HG02588 (cell line): ENCODE data around the gene ESR1.
A peak's percentile ranks its signal among the peaks of the same experiment; 100 is the strongest.

Experiments used
- ATAC-seq: cut with Tn5 transposase; IDR thresholded peaks from one replicate; pipeline ENCODE4 v1.9.1; 2021; ENCODE audit warnings: mild to moderate bottlenecking, moderate library complexity; ENCODE audit not compliant: unreplicated experiment

Gene ESR1

DNA sequence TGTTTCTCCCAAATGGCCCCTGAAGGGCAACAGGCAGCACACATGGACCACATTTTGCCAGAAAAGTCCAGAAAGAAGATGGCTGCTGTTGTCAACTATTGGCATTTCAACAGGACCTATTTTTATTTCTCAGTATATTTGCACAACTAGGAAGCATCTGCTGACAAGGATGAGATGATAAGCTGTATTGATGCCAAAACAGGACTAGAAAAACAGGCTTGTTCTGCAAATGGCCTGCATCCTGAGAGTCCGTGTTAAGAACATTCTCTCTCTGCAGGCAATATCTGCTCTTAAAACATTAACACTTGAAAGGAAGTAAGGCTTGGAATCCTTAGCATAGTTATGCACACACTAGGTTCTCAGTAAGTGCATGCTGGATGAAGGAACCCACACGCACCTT is 283.7 kb downstream of the ESR1 start:
- no peak for ATAC-seq

GRCh38 chr6:152091851-152092341 is 284.4 kb downstream of the ESR1 start:
- no peak for ATAC-seq

DNA sequence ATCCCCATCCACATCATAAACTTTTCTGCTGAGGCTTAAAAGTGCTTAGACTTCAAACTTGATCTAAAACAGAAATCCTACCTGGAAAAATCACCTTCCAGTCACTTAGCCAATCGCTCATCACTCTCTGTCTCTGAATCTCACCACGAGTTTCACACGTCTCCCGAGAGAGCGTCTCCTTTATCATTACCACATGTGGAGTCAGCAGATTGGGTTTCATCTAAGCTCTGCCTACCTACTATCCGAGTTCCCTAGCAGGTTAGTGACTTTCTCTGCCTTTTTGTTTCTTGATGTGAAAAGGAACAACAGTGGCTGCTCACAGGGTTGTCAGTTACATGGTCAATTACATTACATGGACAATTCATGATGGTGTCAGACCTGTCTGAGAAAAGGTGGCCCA is 286.2 kb downstream of the ESR1 start:
- ATAC-seq = no peak

GRCh38 chr6:152094276-152094675 is 286.8 kb downstream of the ESR1 start:
- ATAC-seq = no peak

- no peak for ATAC-seq
Observed at GRCh38 chr6:152094992-152095592, 287.6 kb downstream of the ESR1 start.

DNA sequence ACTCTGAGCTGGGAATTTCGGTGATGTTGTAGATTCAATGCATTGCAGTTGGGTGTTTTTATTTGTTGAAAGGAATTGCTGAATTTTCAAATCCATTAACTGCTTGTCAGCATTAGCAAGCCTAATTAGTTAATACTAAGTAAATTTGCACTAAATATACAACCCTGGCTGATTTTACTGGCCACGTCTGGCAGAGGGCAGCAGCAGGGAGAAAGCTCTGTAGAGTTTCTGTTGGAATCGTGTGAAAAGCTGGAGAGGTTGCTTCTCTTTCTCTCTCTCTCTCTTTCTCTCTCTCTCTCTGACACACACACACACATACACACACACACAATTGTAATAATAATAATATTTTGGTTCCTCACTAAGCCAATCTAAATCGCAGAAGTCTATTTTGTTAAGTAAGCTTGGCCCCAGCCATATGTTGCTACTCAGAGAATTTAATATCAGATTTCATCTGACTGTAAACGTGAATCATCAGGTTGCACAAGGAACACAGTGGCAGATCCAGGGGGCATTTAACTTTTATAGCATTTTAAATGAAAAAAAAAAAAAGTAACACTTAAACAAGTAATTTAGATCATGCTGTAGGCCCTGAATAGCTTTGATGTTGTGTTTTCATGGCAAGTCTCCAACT is 289.5 kb downstream of the ESR1 start:
- no peak for ATAC-seq

DNA sequence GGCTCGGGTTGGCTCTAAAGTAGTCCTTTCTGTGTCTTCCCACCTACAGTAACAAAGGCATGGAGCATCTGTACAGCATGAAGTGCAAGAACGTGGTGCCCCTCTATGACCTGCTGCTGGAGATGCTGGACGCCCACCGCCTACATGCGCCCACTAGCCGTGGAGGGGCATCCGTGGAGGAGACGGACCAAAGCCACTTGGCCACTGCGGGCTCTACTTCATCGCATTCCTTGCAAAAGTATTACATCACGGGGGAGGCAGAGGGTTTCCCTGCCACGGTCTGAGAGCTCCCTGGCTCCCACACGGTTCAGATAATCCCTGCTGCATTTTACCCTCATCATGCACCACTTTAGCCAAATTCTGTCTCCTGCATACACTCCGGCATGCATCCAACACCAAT is 291.2 kb downstream of the ESR1 start:
- ATAC-seq = no peak

DNA sequence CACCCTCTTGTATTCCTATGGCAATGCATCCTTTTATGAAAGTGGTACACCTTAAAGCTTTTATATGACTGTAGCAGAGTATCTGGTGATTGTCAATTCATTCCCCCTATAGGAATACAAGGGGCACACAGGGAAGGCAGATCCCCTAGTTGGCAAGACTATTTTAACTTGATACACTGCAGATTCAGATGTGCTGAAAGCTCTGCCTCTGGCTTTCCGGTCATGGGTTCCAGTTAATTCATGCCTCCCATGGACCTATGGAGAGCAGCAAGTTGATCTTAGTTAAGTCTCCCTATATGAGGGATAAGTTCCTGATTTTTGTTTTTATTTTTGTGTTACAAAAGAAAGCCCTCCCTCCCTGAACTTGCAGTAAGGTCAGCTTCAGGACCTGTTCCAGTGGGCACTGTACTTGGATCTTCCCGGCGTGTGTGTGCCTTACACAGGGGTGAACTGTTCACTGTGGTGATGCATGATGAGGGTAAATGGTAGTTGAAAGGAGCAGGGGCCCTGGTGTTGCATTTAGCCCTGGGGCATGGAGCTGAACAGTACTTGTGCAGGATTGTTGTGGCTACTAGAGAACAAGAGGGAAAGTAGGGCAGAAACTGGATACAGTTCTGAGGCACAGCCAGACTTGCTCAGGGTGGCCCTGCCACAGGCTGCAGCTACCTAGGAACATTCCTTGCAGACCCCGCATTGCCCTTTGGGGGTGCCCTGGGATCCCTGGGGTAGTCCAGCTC is 292.1 kb downstream of the ESR1 start:
- no peak for ATAC-seq

GRCh38 chr6:152100183-152100618 is 292.7 kb downstream of the ESR1 start:
- ATAC-seq = no peak

GRCh38 chr6:152107973-152108372 is 300.5 kb downstream of the ESR1 start:
- no peak for ATAC-seq

DNA sequence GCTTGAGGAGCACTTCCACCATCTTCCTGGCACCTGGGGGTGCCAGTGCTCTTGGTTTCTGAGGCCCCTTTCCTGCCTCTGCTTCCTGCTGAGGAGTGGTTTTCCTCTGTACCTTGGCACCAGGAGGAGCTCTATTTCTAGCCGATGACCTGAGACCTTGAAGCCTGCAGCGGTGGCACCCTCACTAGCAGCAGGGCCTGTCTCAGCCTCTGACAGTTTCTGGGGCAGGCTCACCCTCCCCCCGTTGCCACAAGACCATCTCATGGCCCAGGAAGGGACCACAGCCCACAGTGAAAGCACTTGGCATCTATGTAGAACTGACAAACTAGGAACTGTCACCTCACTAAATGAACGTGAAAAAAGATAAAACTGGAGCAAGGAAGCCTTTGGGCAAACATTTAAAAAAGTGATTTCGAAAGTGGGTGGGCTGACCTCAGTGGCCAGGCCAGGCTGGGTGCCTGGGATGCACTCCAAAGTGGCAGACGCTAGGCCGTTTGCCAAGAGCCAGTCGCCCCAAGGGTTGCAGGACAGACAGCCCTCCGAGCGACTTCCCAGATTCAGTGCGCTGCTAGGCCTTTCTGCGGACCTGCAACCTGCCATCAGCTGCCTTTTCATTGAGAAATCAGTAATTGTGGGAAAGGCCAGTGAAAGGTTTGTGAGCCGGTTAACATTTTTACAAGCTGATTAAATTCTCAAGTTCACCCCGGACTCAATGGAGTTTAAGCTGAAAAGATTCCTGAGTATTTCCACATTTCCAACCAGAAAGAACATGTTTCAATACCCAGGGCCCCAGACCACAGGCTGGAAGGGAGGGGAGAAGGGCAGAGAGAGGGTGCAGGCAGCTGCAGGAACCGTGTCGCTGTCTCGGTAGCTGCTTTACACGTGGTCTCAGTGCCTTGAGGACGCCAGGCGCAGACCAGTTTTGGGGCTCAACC is 303.7 kb downstream of the ESR1 start:
- ATAC-seq = no peak

DNA sequence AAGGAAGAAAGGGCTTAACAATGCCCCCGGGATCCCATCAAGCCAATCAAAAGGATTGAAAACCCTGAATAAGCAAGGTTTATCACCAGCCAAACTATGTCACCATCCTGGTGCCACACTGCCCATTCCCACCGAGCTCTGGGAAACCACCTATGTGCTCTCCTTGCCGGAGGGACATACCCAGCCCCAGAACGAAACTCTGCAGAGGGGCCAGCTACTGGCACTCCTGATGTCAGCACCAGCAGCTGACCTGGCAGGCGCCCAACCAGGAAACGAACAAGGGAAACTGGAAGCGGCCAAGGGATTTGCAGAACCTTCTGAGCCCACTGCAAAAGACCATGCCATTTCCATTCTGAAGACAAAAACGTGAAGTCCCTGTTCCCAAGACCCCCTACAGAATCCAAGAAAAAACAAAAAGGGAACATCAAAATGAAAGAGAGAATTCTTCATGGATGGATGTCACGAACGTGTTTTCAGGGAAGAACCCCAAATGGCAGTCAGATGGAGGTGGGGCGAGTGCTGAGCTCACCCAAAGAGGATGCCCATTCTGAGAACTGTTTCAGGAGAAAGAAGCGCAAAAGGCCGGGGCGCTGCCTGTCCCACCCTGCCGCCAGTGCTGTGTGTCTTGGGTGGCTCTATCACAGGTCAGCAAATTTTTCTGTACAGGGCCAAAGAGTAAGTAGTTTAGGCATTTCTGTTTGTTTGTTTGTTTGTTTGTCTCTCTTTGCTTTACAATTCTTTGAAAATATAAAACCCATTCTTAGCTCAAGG is 305.2 kb downstream of the ESR1 start:
- ATAC-seq = peak; percentile 74

DNA sequence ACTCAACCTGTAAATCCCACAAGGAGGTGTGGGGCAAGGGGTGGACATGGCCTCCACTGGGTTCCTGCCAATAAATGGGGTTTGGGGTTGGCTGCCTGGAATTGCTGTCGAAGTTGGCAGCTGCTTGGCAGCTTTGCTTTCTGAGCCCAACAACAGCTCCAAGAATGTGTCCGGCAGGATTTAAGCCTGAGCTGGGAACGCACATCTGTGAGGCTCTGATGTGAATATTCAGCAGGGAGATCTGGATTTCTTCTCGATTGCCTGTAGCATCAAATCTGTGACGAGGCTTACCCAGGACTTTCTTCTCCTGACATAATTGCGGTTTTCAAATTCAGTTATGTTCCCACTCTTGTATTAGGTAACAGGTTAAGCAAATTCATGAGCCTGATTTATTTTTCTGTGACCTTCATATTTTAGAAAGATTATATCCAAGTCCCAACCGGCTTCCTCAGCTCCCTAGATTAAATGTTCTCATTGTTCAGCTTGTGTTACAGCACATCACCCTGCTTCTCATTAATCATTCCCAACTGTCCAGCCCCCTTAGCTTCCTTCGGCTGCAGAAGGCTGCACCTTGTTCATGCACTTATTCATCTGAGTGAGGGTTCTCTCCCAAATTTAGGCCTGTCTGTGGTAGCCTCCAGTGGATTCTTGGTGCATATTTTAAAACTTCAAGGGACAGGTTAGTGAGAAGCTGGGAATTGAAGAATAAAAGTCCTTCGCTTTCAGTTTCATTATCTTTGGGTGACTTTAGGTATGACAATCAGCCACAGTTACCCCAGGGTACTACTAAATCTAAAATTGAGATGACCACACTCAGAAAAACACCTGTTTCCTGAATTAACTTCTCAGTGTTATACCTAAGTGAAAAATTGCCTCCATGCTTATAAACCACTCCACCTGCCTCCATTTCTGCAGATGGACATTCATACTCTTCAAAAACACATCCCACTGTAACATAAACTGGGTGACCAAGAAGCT is 310.0 kb downstream of the ESR1 start:
- ATAC-seq = peak; percentile 81

GRCh38 chr6:152118224-152118623 is 310.7 kb downstream of the ESR1 start:
- no peak for ATAC-seq

DNA sequence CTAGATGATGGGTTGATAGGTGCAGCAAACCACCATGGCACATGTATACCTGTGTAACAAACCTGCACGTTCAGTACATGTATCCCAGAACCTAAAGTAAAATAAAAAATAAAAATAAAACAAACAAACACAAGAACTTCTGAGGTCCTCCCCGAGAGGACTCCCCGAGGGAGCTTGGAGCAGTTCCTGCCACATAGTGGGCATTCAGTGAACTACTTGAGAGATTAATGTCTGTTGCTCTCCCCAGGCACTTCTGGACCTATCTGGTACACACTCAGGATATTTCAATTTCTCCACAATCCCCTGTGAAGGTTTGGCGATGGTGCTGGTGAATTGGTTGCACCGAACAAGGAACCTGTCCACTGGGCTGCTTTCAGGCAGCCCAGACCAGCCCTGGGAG is 311.2 kb downstream of the ESR1 start:
- no peak for ATAC-seq

GRCh38 chr6:152119831-152120230 is 312.3 kb downstream of the ESR1 start:
- no peak for ATAC-seq

GRCh38 chr6:152121910-152122309 is 314.4 kb downstream of the ESR1 start:
- ATAC-seq = no peak

DNA sequence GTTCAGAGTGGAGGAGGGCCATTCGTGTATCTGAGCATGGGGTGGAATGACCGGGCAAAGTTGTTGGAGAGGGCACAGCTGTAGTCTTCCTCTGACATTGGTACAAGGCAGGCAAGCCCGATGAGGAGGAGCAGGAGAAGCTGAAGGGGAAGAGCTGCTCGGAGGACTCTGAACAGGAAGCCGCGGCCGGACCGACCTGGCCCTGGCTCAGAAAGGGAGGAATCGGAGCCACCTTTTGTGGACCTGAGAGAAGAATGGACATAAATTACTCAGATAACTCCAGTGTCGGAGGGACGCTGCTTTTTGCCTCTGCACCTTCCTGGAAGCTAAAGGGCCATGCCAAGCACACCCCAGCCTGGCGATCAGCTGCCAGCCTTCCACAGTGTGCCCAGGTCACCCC is 315.0 kb downstream of the ESR1 start:
- ATAC-seq = no peak

GRCh38 chr6:152123076-152123475 is 315.6 kb downstream of the ESR1 start:
- no peak for ATAC-seq
